ENCODE measurements around the gene UBE2H. TPM values are rescaled to one million over a fixed set of nuclear protein-coding genes. Genes with fewer than 3 reads are reported as not detected.

Gene UBE2H
- total RNA-seq, 1 donor from 2014 or later = 194 TPM

DNA sequence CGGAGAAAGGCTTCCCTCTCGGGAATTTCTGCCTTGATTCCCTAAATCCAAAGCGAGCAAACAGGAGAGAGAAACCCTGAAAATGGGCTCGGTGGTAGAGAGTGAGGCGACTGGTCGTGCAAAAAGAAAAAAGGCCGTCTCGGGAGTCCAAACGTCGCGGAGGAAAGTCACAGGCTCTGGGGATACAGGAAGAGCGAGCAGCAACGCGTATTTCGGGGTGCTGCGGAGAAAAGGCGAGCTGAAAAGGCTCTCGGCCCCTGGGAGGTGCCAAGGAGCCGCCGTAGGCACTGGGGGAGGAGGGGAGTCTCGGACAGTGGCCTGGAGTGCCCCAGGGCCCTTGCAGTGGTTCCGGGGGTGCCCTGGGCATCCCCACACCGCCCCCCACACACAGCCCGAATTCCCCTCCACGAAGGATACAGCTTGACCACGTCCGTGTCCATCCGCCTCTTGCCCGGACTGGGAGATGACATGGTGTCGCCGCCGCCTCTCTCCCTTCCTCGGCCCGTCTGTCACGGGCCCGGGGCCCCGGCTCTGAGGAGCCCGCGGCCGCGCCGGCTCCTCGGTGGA, 591 bp downstream of the UBE2H start:
- peak overlapping the region; percentile 95 for H3K4me3 ChIP-seq (ENCODE audit: insufficient read depth, low read depth, low read length)
- DNase-seq (ENCODE audit: low read depth) = no peak
- Mint-ChIP-seq H3K9me3 (ENCODE audit: unreplicated experiment) (no peaks in the 10 kb centered on the region), H3K36me3 (ENCODE audit: low read depth, unreplicated experiment) (peaks cover 2% of the 10 kb centered on the region), H3K27me3 (ENCODE audit: low read depth, unreplicated experiment) (no peaks in the 10 kb centered on the region), H3K27ac (ENCODE audit: unreplicated experiment) (no peak overlapping the region), H3K4me1 (ENCODE audit: low read depth, unreplicated experiment) (peaks cover 9% of the 10 kb centered on the region), H3K4me3 (ENCODE audit: unreplicated experiment) (no peak overlapping the region)
- no peak for FAIRE-seq
- peak overlapping the region; percentile 92 for H3K27ac ChIP-seq (ENCODE audit: low read depth, low read length)
- TF ChIP-seq EZH2 (IDR thresholded peaks at IDR 0.05; ENCODE audit: insufficient read depth, low read length) (no peak), CTCF (IDR thresholded peaks at IDR 0.05; ENCODE audit: insufficient read depth, low read depth, low read length) (no peak)
- peaks cover 56% of the 10 kb centered on the region for H3K79me2 ChIP-seq (ENCODE audit: insufficient read depth, low read length)
- no peak overlapping the region for H2AFZ ChIP-seq (ENCODE audit: low read depth, low read length)
- no peaks in the 10 kb centered on the region for H3K9me3 ChIP-seq (ENCODE audit: insufficient read depth, low read depth, low read length)
- peaks cover 40% of the 10 kb centered on the region for H4K20me1 ChIP-seq (ENCODE audit: insufficient read depth, low read length)
- no peaks in the 10 kb centered on the region for H3K36me3 ChIP-seq (ENCODE audit: insufficient read depth, low read length)
- H3K4me1 ChIP-seq (ENCODE audit: insufficient read depth, low read length) = peaks cover 29% of the 10 kb centered on the region
- H3K4me2 ChIP-seq (ENCODE audit: low read length) = peak overlapping the region; percentile 96
- H3K9ac ChIP-seq (ENCODE audit: low read length) = peak overlapping the region; percentile 99
- H3K27me3 ChIP-seq (ENCODE audit: insufficient read depth, low read length) = no peaks in the 10 kb centered on the region

DNA sequence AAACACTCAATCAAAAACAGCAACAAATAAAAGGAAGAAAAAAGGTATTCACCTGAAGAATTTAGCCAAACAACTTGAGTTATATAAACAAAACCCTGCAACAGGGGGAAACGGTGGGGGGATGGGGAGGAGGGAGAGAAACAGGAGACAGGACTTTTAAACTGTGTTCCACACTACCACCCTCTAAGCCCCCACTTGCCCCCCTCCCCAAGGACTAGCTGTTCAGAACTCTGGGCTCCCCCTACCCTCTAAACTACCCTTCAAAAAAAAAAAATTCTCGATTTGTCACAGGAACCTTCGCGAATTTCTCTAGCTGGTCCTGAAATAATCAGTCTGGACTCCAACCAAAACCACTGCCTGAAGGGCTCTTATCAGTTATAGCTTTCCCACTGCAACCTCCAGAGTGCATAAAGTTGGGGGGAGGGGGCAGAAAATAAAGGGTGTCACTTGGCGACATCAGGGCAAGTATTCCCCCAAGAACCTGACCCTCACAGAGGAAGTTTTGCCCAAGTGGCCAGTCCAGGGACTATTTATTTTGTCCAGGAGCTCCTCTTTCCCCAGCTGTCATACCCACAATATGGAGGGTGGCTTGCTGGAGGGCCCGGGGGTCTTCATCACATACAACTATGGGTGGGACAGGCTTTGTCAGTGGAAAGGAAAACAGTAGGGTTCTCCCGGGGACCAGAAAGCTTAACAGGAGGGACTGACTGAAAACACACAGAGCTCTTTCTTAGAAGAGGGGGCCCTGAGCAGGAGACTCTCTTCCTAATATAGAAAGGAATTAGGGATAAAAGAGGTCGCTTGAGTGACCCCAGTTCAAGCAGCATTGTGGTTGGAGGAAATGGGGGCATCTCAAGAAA, 1.3 kb downstream of the UBE2H start:
- H3K4me2 ChIP-seq (ENCODE audit: low read length) = peak overlapping the region; percentile 96
- no peak overlapping the region for H3K4me3 Mint-ChIP-seq (ENCODE audit: unreplicated experiment)
- H4K20me1 ChIP-seq (ENCODE audit: insufficient read depth, low read length) = peaks cover 47% of the 10 kb centered on the region
- H3K9ac ChIP-seq (ENCODE audit: low read length) = peak overlapping the region; percentile 99
- peaks cover 29% of the 10 kb centered on the region for H3K4me1 ChIP-seq (ENCODE audit: insufficient read depth, low read length)
- peaks cover 16% of the 10 kb centered on the region for H3K4me1 Mint-ChIP-seq (ENCODE audit: low read depth, unreplicated experiment)
- no peaks in the 10 kb centered on the region for H3K27me3 ChIP-seq (ENCODE audit: insufficient read depth, low read length)
- peak overlapping the region; percentile 92 for H3K27ac ChIP-seq (ENCODE audit: low read depth, low read length)
- peaks cover 2% of the 10 kb centered on the region for H3K36me3 Mint-ChIP-seq (ENCODE audit: low read depth, unreplicated experiment)
- DNase-seq (ENCODE audit: low read depth) (peak; percentile 25), FAIRE-seq (no peak)
- H3K36me3 ChIP-seq (ENCODE audit: insufficient read depth, low read length) = no peaks in the 10 kb centered on the region
- TF ChIP-seq CTCF (IDR thresholded peaks at IDR 0.05; ENCODE audit: insufficient read depth, low read depth, low read length) (no peak), EZH2 (IDR thresholded peaks at IDR 0.05; ENCODE audit: insufficient read depth, low read length) (no peak)
- peaks cover 63% of the 10 kb centered on the region for H3K79me2 ChIP-seq (ENCODE audit: insufficient read depth, low read length)
- H3K27me3 Mint-ChIP-seq (ENCODE audit: low read depth, unreplicated experiment) = no peaks in the 10 kb centered on the region
- no peak overlapping the region for H3K27ac Mint-ChIP-seq (ENCODE audit: unreplicated experiment)
- H3K9me3 ChIP-seq (ENCODE audit: insufficient read depth, low read depth, low read length) = no peaks in the 10 kb centered on the region
- H3K4me3 ChIP-seq (ENCODE audit: insufficient read depth, low read depth, low read length) = peak overlapping the region; percentile 95
- no peak overlapping the region for H2AFZ ChIP-seq (ENCODE audit: low read depth, low read length)
- H3K9me3 Mint-ChIP-seq (ENCODE audit: unreplicated experiment) = no peaks in the 10 kb centered on the region

DNA sequence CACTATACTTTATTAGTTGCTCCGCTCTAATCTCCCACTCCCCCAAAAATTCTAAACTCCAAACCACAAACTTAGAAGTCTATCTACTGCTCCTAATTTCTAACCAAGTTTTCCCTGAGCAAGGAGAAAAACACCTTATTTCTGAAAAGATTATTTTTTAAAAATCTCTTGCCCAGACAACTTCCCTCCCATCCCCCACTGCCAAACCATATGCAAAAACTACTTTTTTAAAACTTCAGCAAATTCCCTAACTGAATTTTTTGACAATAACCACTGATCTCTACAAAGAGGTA, 1.9 kb downstream of the UBE2H start:
- H3K4me3 ChIP-seq (ENCODE audit: insufficient read depth, low read depth, low read length) = peak overlapping the region; percentile 95

More for the DNA sequence above, 1.9 kb downstream of the UBE2H start:
- no peak overlapping the region for H2AFZ ChIP-seq (ENCODE audit: low read depth, low read length)
- H3K4me1 ChIP-seq (ENCODE audit: insufficient read depth, low read length) = peaks cover 28% of the 10 kb centered on the region
- FAIRE-seq (no peak), DNase-seq (ENCODE audit: low read depth) (no peak)
- peak overlapping the region; percentile 96 for H3K4me2 ChIP-seq (ENCODE audit: low read length)
- H3K36me3 Mint-ChIP-seq (ENCODE audit: low read depth, unreplicated experiment) = peaks cover 2% of the 10 kb centered on the region
- no peaks in the 10 kb centered on the region for H3K27me3 Mint-ChIP-seq (ENCODE audit: low read depth, unreplicated experiment)
- H3K4me1 Mint-ChIP-seq (ENCODE audit: low read depth, unreplicated experiment) = peaks cover 16% of the 10 kb centered on the region
- peak overlapping the region; percentile 92 for H3K27ac ChIP-seq (ENCODE audit: low read depth, low read length)
- no peaks in the 10 kb centered on the region for H3K9me3 ChIP-seq (ENCODE audit: insufficient read depth, low read depth, low read length)
- no peak overlapping the region for H3K4me3 Mint-ChIP-seq (ENCODE audit: unreplicated experiment)
- no peaks in the 10 kb centered on the region for H3K27me3 ChIP-seq (ENCODE audit: insufficient read depth, low read length)
- no peaks in the 10 kb centered on the region for H3K36me3 ChIP-seq (ENCODE audit: insufficient read depth, low read length)
- no peak overlapping the region for H3K27ac Mint-ChIP-seq (ENCODE audit: unreplicated experiment)
- peaks cover 51% of the 10 kb centered on the region for H4K20me1 ChIP-seq (ENCODE audit: insufficient read depth, low read length)
- no peak for TF ChIP-seq CTCF (IDR thresholded peaks at IDR 0.05; ENCODE audit: insufficient read depth, low read depth, low read length)
- TF ChIP-seq EZH2 (IDR thresholded peaks at IDR 0.05; ENCODE audit: insufficient read depth, low read length) = no peak
- H3K79me2 ChIP-seq (ENCODE audit: insufficient read depth, low read length) = peaks cover 69% of the 10 kb centered on the region
- peak overlapping the region; percentile 99 for H3K9ac ChIP-seq (ENCODE audit: low read length)
- H3K9me3 Mint-ChIP-seq (ENCODE audit: unreplicated experiment) = no peaks in the 10 kb centered on the region
